Measurements from ENCODE around the gene ADRM1.

ADRM1 gene

GRCh38 chr20:62339647-62340062, 36.9 kb downstream of the ADRM1 start:
- DNase-seq (ENCODE audit: low read depth) = no peak

GRCh38 chr20:62342910-62343309, 40.1 kb downstream of the ADRM1 start:
- no peak for DNase-seq (ENCODE audit: low read depth)

GRCh38 chr20:62344092-62344491, 41.3 kb downstream of the ADRM1 start:
- no peak for DNase-seq (ENCODE audit: low read depth)

GRCh38 chr20:62344782-62345181, 42.0 kb downstream of the ADRM1 start:
- no peak for DNase-seq (ENCODE audit: low read depth)

GRCh38 chr20:62345681-62346370, 43.0 kb downstream of the ADRM1 start:
- no peak for DNase-seq (ENCODE audit: low read depth)

- DNase-seq (ENCODE audit: low read depth) = no peak
Measured at GRCh38 chr20:62346398-62347150, 43.8 kb downstream of the ADRM1 start.

GRCh38 chr20:62347151-62347404, 44.3 kb downstream of the ADRM1 start:
- DNase-seq (ENCODE audit: low read depth) = no peak

- no peak for DNase-seq (ENCODE audit: low read depth)
Measured at GRCh38 chr20:62347445-62347844, 44.6 kb downstream of the ADRM1 start.

GRCh38 chr20:62348604-62349003, 45.8 kb downstream of the ADRM1 start:
- DNase-seq (ENCODE audit: low read depth) = no peak

GRCh38 chr20:62349556-62350097, 46.8 kb downstream of the ADRM1 start:
- no peak for DNase-seq (ENCODE audit: low read depth)

GRCh38 chr20:62350098-62350628, 47.4 kb downstream of the ADRM1 start:
- DNase-seq (ENCODE audit: low read depth) = no peak

- DNase-seq (ENCODE audit: low read depth) = no peak
Measured at GRCh38 chr20:62350629-62351422, 48.0 kb downstream of the ADRM1 start.

GRCh38 chr20:62351469-62352401, 48.9 kb downstream of the ADRM1 start:
- DNase-seq (ENCODE audit: low read depth) = no peak

- no peak for DNase-seq (ENCODE audit: low read depth)
Measured at GRCh38 chr20:62352402-62353288, 49.8 kb downstream of the ADRM1 start.

GRCh38 chr20:62353289-62354030, 50.7 kb downstream of the ADRM1 start:
- no peak for DNase-seq (ENCODE audit: low read depth)

- DNase-seq (ENCODE audit: low read depth) = no peak
Measured at GRCh38 chr20:62354031-62354808, 51.4 kb downstream of the ADRM1 start.

- DNase-seq (ENCODE audit: low read depth) = no peak
Measured at GRCh38 chr20:62354811-62355341, 52.1 kb downstream of the ADRM1 start.

GRCh38 chr20:62355516-62355877, 52.7 kb downstream of the ADRM1 start:
- DNase-seq (ENCODE audit: low read depth) = no peak

Data from GM04503 (cell line).